ENCODE results near the gene TMEM184B. TPM values are rescaled to one million over a fixed set of nuclear protein-coding genes. Genes with fewer than 3 reads are reported as not detected.

Gene TMEM184B
- total RNA-seq, 4 donors from 2014 or later = 27.9 to 67.4 (median 40.7) TPM

DNA sequence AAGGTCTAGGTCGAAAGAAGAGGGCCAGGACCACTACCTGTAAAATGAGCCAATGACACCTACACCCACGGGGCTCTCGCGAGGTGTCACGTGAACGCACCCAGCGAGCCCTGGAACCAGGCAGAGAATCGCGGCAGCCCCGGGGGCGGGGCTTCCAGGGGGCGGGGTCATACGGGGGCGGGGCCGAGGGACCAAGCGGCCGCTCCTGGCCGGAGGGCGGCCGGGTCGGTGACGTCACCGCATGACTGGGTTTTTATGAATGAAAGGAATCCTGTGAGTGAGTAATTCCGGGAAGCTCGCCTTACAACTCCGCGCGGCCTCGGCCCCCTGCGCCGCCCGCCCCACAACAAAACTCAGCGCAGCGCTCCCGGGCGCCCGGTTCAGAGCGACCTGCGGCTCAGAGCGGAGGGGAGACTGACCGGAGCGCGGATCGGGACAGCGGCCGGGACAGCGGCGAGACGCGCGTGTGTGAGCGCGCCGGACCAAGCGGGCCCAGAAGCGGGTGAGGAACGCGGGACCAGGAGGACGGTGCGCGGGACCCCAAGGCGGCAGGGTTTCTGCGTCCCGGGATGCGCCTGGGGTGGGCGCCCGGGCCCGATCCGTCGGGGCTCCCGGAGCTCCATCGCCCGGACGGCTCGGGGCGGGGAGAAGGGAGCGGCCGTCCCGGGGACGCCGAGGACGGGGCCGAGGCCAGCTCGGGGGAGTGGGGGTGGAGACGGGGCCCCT is 70.9 kb downstream of the TMEM184B start, which contains the start of gene MAFF:
Gene MAFF, plus strand, starts transcription at position 284 of the 726 bp plus-strand sequence. CDS start 11,860 bp downstream, outside the sequence.
- TF ChIP-seq, protein P1, sequence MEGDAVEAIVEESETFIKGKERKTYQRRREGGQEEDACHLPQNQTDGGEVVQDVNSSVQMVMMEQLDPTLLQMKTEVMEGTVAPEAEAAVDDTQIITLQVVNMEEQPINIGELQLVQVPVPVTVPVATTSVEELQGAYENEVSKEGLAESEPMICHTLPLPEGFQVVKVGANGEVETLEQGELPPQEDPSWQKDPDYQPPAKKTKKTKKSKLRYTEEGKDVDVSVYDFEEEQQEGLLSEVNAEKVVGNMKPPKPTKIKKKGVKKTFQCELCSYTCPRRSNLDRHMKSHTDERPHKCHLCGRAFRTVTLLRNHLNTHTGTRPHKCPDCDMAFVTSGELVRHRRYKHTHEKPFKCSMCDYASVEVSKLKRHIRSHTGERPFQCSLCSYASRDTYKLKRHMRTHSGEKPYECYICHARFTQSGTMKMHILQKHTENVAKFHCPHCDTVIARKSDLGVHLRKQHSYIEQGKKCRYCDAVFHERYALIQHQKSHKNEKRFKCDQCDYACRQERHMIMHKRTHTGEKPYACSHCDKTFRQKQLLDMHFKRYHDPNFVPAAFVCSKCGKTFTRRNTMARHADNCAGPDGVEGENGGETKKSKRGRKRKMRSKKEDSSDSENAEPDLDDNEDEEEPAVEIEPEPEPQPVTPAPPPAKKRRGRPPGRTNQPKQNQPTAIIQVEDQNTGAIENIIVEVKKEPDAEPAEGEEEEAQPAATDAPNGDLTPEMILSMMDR (IDR thresholded peaks at IDR 0.05) = no peak
- TF ChIP-seq POLR2A (IDR thresholded peaks at IDR 0.05) = peak in 1 of 2 donors; percentile 88
- intact Hi-C loops (cut with DNase I; ENCODE audit: low total_unique reads) = no loop called here
- peak; percentile 96 to 99 for DNase-seq (ENCODE audit: low spot score in 2 of 2)
- peak within 1 kb of the TSS; percentile 64 for H3K4me3 ChIP-seq (ENCODE audit: low read depth, poor library complexity, severe bottlenecking)
- WGBS, 2 donors = 0 to 1% methylated on average over 69 to 73 of the region's 85 CpGs

DNA sequence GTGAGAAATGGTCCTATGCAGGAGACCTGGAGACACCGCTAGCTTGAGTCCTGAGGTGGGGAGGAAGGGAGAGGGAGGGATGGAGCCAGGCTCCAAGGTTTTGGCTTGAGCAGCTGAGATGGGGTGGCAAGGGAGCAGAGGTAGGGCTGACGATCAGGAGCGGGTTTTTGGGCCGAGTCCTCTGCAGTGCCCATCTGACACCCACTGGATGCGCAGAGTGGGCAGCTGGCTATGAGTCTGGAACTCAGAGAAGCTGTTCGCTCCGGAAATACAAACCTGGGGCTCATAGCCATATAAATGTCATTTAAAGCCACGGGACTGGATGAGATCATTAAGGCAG is 71.5 kb downstream of the TMEM184B start:
- WGBS, 2 donors = 19 to 20% methylated on average over 8 of the region's 8 CpGs
- intact Hi-C loops (cut with DNase I; ENCODE audit: low total_unique reads) = no loop called here
- TF ChIP-seq, protein P1 (IDR thresholded peaks at IDR 0.05) = no peak
- no peak for TF ChIP-seq POLR2A (IDR thresholded peaks at IDR 0.05)
- no peak overlapping the region for H3K4me3 ChIP-seq (ENCODE audit: low read depth, poor library complexity, severe bottlenecking)
- DNase-seq (ENCODE audit: low spot score in 2 of 2) = peak in 1 of 2 donors; percentile 90

DNA sequence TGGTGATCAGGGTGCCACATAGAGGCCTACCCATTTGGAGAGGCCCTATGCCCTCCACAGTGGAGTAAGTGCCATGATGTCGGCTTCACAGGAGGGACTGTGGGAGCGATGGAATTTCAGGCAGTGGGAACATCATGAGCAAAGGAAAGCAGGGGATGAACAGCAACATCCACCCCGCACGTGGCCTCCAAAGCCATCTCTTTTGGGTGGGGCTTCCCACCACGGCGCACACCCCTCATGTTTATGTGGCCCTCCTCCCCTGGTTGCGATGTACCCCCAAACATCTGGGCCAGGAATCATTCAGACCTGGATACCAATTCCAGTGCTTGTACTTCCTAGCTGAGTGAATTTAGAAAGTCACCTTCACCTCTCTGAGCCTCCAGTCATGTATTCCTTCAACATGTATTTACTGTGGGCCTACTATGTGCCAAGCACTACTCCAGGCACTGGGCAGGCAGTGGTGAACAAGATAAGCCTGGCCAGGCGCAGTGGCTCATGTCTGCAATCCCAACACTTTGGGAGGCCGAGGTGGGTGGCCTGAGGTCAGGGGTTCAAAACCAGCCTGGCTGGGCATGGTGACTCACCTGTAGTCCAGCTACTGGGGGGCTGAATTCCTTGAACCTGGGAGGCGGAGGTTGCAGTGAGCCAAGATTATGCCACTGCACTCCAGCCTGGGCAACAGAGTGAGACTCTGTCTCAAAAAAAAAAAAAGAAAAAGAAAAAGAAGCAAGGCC is 72.8 kb downstream of the TMEM184B start:
- WGBS, 2 donors = 74 to 83% methylated on average over 10 of the region's 10 CpGs
- no peak overlapping the region for H3K4me3 ChIP-seq (ENCODE audit: low read depth, poor library complexity, severe bottlenecking)
- TF ChIP-seq, protein P1 (IDR thresholded peaks at IDR 0.05) = no peak
- TF ChIP-seq POLR2A (IDR thresholded peaks at IDR 0.05) = no peak
- intact Hi-C loops (cut with DNase I; ENCODE audit: low total_unique reads) = no loop called here
- no peak for DNase-seq (ENCODE audit: low spot score in 2 of 2)

DNA sequence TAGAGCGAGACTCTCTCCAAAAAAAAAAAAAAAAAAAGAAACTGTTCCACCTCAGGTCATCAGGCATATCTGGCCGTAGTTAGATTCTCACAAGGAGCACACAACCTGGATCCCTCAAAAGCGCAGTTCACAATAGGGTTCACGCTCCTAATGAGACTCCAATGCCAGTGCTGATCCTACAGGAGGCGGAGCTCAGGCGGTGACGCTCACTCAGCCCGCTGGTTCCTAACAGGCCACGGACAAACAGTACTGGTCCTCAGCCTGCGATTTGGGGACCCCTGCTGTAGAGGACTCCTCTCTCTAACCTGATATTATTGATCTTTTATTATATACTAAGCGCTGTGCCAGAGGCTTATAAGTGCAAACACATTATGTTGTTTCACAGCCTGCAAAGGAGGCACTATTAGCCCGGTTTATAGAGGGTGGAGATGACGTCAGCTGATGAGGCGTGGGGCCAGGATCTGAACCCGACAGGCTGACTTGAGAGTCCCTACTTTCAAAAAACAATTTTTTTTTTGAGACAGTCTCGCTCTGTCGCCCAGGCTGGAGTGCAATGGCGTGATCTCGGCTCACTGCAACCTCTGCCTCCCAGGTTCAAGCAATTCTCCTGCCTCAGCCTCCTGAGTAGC is 75.9 kb downstream of the TMEM184B start:
- DNase-seq (ENCODE audit: low spot score in 2 of 2) = no peak
- intact Hi-C loops (cut with DNase I; ENCODE audit: low total_unique reads) = no loop called here
- H3K4me3 ChIP-seq (ENCODE audit: low read depth, poor library complexity, severe bottlenecking) = no peak overlapping the region
- WGBS, 2 donors = 52 to 60% methylated on average over 19 of the region's 19 CpGs
- TF ChIP-seq, protein P1 (IDR thresholded peaks at IDR 0.05) = no peak
- no peak for TF ChIP-seq POLR2A (IDR thresholded peaks at IDR 0.05)

DNA sequence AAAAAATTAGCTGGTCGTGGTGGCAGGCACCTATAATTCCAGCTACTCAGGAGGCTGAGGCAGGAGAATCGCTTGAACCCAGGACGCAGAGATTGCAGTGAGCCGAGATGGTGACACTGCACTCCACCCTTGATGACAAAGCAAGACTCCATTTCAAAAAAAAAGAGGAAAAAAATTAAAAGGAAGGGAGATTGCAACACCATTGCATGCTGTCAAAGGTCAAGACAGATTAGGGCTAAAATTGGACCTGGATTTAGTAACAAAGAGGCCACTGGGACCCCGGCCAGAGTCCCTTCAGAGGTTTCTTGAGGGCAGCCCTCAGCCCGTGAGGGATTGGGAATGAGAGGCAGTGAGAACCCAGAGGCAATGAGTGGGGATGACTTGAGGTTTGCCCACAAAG is 79.2 kb downstream of the TMEM184B start:
- WGBS, 2 donors = 74 to 77% methylated on average over 6 of the region's 6 CpGs
- no peak for DNase-seq (ENCODE audit: low spot score in 2 of 2)
- intact Hi-C loops (cut with DNase I; ENCODE audit: low total_unique reads) = no loop called here
- H3K4me3 ChIP-seq (ENCODE audit: low read depth, poor library complexity, severe bottlenecking) = no peak overlapping the region
- no peak for TF ChIP-seq POLR2A (IDR thresholded peaks at IDR 0.05)
- TF ChIP-seq, protein P1 (IDR thresholded peaks at IDR 0.05) = no peak
